ENCODE data around the gene TCF3. TPM values are rescaled to one million over a fixed set of nuclear protein-coding genes. Genes with fewer than 3 reads are reported as not detected.

The TCF3 gene
- total RNA-seq, 2 experiments from 2014 or later: 518 to 811 TPM

GRCh38 chr19:1636325-1637236 lies 15.8 kb downstream of the TCF3 start:
- TF ChIP-seq EZH2phosphoT487 (IDR thresholded peaks at IDR 0.05; ENCODE audit: borderline replicate concordance, low read depth, low read length) (no peak), CTCF (conservative IDR thresholded peaks at IDR 0.05; ENCODE audit: low read length) (no peak)
- H3K79me2 ChIP-seq (ENCODE audit: insufficient read depth, low read depth, low read length): peaks cover 99% of the 10 kb centered on the region
- H3K9me3 ChIP-seq (ENCODE audit: low read length): no peaks in the 10 kb centered on the region
- DNase-seq (ENCODE audit: low spot score): no peak
- H3K4me3 ChIP-seq (ENCODE audit: low read depth, low read length, poor library complexity, severe bottlenecking): no peak overlapping the region
- no peak overlapping the region for H3K27ac ChIP-seq (ENCODE audit: low read depth, low read length, poor library complexity, severe bottlenecking)
- no peak overlapping the region for H2AFZ ChIP-seq (ENCODE audit: low read length)
- ChIA-PET CTCF (ENCODE audit: unreplicated experiment) (no interaction called here), POLR2A (interaction anchor here (0.6 kb wide), 1 partner anchor 23 kb away, joined by 3 read pairs; no protein-coding TSS in a partner anchor)
- peaks cover 100% of the 10 kb centered on the region for H3K36me3 ChIP-seq (ENCODE audit: insufficient read depth, low read length)
- H3K4me1 ChIP-seq (ENCODE audit: insufficient read depth, low read length, poor library complexity, severe bottlenecking): no peaks in the 10 kb centered on the region
- no TSS peak for BruUV-seq (replicated peaks)
- peaks cover 19% of the 10 kb centered on the region for H4K20me1 ChIP-seq (ENCODE audit: insufficient read depth, low read length)
- no peak overlapping the region for H3K4me2 ChIP-seq (ENCODE audit: low read length)
- intact Hi-C loops (cut with micrococcal nuclease; ENCODE audit: unreplicated experiment): no loop called here
- no peaks in the 10 kb centered on the region for H3K9me2 ChIP-seq (ENCODE audit: insufficient read depth, low read length)

GRCh38 chr19:1634938-1635243 lies 17.5 kb downstream of the TCF3 start:
- Histone ChIP-seq H3K9me3 (ENCODE audit: low read length) (no peaks in the 10 kb centered on the region), H3K4me2 (ENCODE audit: low read length) (no peak overlapping the region), H3K27ac (ENCODE audit: low read depth, low read length, poor library complexity, severe bottlenecking) (peak overlapping the region; percentile 11), H3K9me2 (ENCODE audit: insufficient read depth, low read length) (no peaks in the 10 kb centered on the region), H3K4me3 (ENCODE audit: low read depth, low read length, poor library complexity, severe bottlenecking) (no peak overlapping the region), H3K4me1 (ENCODE audit: insufficient read depth, low read length, poor library complexity, severe bottlenecking) (no peaks in the 10 kb centered on the region), H2AFZ (ENCODE audit: low read length) (no peak overlapping the region), H3K36me3 (ENCODE audit: insufficient read depth, low read length) (peaks cover 100% of the 10 kb centered on the region), H3K79me2 (ENCODE audit: insufficient read depth, low read depth, low read length) (peaks cover 98% of the 10 kb centered on the region), H4K20me1 (ENCODE audit: insufficient read depth, low read length) (peaks cover 25% of the 10 kb centered on the region)
- no peak for TF ChIP-seq EZH2phosphoT487 (IDR thresholded peaks at IDR 0.05; ENCODE audit: borderline replicate concordance, low read depth, low read length)
- no peak for TF ChIP-seq CTCF (conservative IDR thresholded peaks at IDR 0.05; ENCODE audit: low read length)
- ChIA-PET POLR2A (interaction anchor here (0.7 kb wide), 1 partner anchor 34 kb away, joined by 3 read pairs; no protein-coding TSS in a partner anchor), CTCF (ENCODE audit: unreplicated experiment) (no interaction called here)
- intact Hi-C loops (cut with micrococcal nuclease; ENCODE audit: unreplicated experiment): no loop called here
- no peak for DNase-seq (ENCODE audit: low spot score)
- no TSS peak for BruUV-seq (replicated peaks)
